D721Med (cell line): ENCODE measurements around the gene SAMD4A.

Experiments used
- DNase-seq: peaks from one replicate; pipeline ENCODE4 v3.0.0; 2011; ENCODE audit warnings: low spot score; ENCODE audit not compliant: insufficient read length
- FAIRE-seq: peaks from 2 replicates; lab custom pipeline; 2011; peaks lifted over from hg19 to GRCh38; lab: Jason Lieb, UNC
- TF ChIP-seq, protein P1 (sequence below): IDR thresholded peaks from 2 replicates; pipeline ENCODE4 v1.5.1; 2012; ENCODE audit warnings: mild to moderate bottlenecking, control low read depth; ENCODE audit not compliant: insufficient read depth; ENCODE audit errors: missing control alignments

The SAMD4A gene

DNA sequence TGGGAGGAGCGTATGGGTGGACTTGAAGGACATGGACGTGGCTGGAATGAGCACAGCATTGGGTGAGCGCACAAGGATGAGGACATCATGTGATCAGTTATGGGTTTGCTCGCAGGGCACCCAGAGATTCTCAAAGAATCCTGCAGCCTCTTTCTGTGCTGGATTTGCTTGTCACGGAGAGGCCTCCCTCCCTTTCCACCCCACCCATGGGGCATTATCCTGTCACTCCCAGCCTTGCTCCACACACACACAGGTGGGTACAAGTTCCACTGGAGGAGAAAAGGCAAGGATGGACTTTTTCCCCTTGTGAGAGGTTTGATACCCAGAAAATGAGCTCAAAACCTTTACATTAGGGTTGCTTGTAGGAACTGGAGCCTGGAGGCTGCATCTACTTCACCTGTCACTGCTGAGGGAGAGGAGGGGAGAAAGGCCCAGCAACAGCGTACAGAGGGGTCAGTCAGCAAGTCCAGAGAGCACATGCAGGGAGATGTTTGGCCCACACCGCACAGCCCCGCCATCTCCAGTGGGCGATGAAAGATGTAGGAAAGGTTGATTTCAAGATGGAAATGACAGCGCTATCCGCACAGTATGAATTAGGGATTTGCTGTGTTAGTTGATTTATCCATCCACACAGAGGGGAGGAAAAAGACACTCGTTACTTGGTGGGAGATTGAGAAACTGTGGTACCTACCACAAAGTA, 223.0 kb downstream of the SAMD4A start:
- FAIRE-seq: no peak
- TF ChIP-seq, protein P1, sequence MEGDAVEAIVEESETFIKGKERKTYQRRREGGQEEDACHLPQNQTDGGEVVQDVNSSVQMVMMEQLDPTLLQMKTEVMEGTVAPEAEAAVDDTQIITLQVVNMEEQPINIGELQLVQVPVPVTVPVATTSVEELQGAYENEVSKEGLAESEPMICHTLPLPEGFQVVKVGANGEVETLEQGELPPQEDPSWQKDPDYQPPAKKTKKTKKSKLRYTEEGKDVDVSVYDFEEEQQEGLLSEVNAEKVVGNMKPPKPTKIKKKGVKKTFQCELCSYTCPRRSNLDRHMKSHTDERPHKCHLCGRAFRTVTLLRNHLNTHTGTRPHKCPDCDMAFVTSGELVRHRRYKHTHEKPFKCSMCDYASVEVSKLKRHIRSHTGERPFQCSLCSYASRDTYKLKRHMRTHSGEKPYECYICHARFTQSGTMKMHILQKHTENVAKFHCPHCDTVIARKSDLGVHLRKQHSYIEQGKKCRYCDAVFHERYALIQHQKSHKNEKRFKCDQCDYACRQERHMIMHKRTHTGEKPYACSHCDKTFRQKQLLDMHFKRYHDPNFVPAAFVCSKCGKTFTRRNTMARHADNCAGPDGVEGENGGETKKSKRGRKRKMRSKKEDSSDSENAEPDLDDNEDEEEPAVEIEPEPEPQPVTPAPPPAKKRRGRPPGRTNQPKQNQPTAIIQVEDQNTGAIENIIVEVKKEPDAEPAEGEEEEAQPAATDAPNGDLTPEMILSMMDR: no peak

DNA sequence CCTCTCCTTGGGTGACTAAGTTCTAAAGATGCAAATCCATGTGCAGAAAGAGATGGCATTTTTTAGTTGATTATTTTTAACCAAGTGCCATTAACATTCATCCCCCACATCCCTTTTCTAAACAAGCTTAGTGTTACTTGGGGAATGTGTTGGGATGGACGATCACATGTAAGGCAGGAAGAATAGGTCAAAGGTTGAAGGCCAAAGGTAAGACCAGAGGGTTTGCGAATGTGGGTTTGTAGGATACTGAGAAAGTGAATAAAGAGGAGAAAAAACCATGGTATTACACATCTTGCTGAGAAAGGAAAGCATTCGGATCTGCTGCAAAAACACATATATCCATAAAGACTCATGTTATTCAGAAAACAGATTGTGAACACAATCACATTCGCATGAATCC, 224.1 kb downstream of the SAMD4A start:
- FAIRE-seq (no peak), DNase-seq (no peak)
- TF ChIP-seq, protein P1: no peak

More for the DNA sequence above, 223.0 kb downstream of the SAMD4A start:
- DNase-seq: no peak

DNA sequence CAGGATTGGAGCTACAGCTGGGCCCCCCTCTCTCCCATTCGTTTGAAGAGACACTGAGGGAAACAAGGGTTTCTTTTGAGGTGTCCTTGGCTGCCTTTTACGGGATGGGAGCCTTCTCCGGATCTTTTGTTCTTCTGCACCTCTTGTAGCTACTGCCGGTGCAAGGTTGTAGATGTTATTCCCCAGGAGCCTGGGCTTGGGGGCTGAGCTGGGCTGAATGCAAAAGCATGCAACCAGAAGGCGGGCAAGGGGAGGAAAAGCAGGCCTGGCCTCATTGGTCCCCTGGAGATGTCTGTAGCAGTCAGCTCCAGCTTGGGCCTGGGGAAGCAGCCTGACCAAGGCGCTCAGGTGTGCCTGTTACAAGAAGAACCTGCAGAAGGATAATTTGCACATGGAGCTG, 225.4 kb downstream of the SAMD4A start:
- TF ChIP-seq, protein P1: no peak
- FAIRE-seq (no peak), DNase-seq (no peak)

DNA sequence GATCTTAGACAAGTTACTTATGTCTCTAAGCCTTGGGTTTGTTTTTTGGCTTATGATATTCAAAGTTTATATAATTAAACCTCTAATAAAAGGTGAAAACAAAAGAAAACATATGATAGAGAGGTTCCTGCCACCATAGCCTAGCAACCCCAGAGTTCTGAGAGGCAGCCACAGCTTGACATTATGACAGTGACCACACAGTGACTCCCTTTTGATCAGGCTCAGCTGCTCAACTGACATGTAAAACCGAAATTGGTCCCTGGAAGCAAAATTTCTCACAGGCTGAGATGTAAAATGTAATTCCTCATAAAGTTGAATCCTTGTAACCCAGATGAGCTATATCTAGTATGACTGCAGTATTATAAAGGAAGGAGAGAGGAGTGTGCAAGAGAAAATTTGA, 227.2 kb downstream of the SAMD4A start:
- DNase-seq (no peak), FAIRE-seq (no peak)
- TF ChIP-seq, protein P1: no peak

DNA sequence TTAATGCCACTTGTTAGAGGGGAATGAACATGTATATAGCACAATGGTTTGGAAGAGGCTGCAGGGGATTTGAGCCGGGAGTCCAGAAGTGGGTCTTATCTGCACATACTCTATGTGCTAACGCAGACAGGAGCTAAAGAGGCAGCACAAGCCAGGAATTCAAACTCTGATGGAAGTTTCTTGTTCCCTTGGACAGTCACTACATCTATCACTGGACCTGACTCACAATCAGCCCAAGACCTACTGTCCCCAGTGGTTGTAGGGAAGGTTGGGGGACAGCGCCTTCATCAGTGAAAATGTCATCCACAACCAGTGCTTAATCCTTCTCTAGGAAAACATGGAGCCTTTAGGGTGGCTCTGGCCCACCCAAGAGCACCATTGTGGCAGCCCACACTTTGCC, 227.9 kb downstream of the SAMD4A start:
- DNase-seq: no peak
- TF ChIP-seq, protein P1: no peak
- FAIRE-seq: no peak

DNA sequence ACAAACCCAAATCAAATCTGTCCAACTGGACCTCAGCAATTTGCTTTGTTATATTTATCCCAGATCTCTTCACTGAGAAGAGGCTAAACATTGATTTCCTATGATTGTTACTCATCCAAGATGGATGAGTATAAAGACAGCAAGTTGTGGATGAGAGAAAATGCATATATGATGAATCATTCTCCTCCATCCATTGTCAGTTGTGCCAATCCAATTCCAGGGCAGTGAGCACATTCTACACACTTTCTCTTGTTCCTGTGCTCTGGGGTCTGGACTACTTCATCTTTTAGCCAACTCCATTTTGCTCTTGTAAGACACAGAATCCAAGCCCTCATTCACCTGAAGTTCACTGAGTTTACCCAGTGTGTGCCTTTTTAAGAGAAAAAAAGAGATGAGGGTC, 230.0 kb downstream of the SAMD4A start:
- TF ChIP-seq, protein P1: no peak
- no peak for DNase-seq
- no peak for FAIRE-seq

DNA sequence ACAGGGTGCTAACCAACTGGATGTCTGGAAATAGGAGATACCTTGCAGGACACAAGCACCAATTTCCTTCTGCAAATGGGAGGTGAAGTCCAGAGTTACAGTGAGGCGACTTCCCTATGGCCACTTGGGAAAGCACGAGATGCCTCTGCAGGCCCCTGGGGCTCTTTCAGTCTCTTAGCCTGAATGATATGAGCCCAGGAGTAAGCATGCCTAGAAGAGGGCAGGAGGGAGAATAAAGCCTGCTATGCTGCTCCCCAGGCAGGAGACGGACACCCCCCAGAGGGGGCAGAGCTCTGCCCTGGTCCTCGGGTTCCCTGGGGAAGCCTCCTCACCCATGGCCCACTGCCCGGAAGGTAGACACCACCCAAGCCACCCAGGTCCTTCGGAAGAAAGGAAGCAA, 230.6 kb downstream of the SAMD4A start:
- TF ChIP-seq, protein P1: no peak
- no peak for DNase-seq
- no peak for FAIRE-seq
